ENCODE results near the gene COL17A1.

COL17A1 gene

DNA sequence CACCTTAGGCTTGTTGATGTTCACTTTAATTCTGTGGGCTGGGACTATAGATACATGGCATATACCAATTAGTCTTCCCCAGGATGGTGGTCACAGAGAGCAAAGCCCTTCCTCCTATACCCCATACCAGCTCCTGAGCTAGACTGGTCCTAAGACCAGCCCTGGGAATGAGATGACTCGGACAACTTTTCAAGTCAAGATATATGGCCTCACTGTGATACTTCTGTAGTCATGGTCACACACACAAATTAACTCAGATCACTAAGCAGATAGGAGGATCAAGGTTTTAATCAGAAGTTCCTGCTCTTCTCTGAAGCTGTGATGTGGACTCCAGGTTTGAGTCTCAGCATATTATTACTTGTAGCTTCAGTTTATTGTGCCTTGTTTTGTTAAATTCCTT, 65.7 kb downstream of the COL17A1 start:
- TF ChIP-seq, protein P1, sequence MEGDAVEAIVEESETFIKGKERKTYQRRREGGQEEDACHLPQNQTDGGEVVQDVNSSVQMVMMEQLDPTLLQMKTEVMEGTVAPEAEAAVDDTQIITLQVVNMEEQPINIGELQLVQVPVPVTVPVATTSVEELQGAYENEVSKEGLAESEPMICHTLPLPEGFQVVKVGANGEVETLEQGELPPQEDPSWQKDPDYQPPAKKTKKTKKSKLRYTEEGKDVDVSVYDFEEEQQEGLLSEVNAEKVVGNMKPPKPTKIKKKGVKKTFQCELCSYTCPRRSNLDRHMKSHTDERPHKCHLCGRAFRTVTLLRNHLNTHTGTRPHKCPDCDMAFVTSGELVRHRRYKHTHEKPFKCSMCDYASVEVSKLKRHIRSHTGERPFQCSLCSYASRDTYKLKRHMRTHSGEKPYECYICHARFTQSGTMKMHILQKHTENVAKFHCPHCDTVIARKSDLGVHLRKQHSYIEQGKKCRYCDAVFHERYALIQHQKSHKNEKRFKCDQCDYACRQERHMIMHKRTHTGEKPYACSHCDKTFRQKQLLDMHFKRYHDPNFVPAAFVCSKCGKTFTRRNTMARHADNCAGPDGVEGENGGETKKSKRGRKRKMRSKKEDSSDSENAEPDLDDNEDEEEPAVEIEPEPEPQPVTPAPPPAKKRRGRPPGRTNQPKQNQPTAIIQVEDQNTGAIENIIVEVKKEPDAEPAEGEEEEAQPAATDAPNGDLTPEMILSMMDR (conservative IDR thresholded peaks at IDR 0.05; ENCODE audit: low read depth): no peak
- no peak for DNase-seq (ENCODE audit: low spot score)
- H3K27ac ChIP-seq: no peak overlapping the region
- ChIA-PET POLR2A (ENCODE audit: low non-redundant PET) (no interaction called here), CTCF (interaction anchor here (0.5 to 0.6 kb wide), 3 partner anchors 23 to 49 kb away, joined by 3 to 8 read pairs (median 5); no protein-coding TSS in a partner anchor)

DNA sequence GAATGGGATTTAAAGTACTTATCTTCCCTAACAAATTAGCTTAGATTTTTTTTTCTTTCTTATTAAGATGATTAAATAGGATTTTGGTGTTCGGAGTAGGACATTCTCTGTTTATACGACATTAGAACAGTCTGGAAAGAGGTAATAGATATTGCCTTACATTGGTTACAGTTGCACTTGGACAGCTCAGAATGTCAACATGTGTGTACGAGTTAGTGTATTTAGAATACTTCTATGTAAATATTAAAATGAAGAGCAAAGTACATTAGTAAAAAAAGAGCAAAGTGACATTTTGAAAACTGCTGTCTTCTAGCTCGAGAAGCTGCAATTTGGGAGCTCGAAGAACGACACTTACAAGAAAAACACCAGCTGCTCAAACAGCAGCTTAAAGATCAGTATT, 67.2 kb downstream of the COL17A1 start:
- TF ChIP-seq, protein P1 (conservative IDR thresholded peaks at IDR 0.05; ENCODE audit: low read depth): no peak
- ChIA-PET CTCF (interaction anchor here (0.6 to 1.2 kb wide), 3 partner anchors 22 to 107 kb away, joined by 3 to 5 read pairs (median 3); no protein-coding TSS in a partner anchor), POLR2A (ENCODE audit: low non-redundant PET) (no interaction called here)
- H3K27ac ChIP-seq: no peak overlapping the region
- no peak for DNase-seq (ENCODE audit: low spot score)

DNA sequence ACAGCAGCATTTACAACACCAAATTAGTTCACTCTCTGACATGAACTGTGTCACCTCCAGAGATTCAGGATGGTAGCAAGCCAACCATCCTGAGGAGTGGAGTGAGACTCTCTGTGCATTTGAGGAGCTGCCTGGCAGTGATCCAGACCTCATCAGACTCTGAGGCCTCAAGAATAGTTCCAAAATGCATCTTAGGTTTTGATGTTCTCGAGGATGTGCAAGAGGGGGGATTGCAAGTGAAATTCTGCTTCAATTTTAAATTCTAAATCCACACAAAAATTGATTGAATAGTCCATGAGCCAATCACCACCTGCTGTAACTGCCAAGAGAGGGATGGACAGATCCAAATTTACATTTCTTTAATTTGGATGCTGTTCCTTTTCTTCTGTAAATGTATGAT, 69.0 kb downstream of the COL17A1 start:
- CTCF ChIA-PET: interaction anchor here (0.6 to 0.7 kb wide), 3 partner anchors 129 to 314 kb away, joined by 3 to 4 read pairs (median 3); no protein-coding TSS in a partner anchor
- POLR2A ChIA-PET (ENCODE audit: low non-redundant PET): no interaction called here
- H3K27ac ChIP-seq: no peak overlapping the region
- no peak for DNase-seq (ENCODE audit: low spot score)
- TF ChIP-seq, protein P1 (conservative IDR thresholded peaks at IDR 0.05; ENCODE audit: low read depth): no peak

DNA sequence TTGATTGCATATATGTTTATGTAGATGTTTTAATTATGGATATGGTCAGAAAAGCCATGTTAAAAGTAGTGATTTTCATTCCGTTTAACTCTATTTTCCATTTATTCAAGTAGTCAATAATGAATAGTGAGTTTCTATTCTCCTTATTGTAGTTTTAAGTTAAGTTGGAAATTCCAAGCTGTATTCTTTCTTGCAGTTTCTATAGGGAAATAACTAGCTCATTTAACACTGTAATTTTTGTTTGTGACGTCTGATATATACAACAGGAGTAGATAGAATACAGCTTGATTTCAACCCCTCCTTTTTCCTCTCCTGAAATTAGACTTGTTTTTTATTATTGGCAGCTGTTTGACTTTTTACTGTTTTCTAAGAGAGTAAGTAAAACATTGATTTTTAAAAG, 71.5 kb downstream of the COL17A1 start:
- DNase-seq (ENCODE audit: low spot score): no peak
- H3K27ac ChIP-seq: no peak overlapping the region
- TF ChIP-seq, protein P1 (conservative IDR thresholded peaks at IDR 0.05; ENCODE audit: low read depth): no peak
- CTCF ChIA-PET: interaction anchor here (0.6 to 1.0 kb wide), 3 partner anchors 83 to 126 kb away, joined by 3 to 4 read pairs (median 3); no protein-coding TSS in a partner anchor
- POLR2A ChIA-PET (ENCODE audit: low non-redundant PET): no interaction called here

DNA sequence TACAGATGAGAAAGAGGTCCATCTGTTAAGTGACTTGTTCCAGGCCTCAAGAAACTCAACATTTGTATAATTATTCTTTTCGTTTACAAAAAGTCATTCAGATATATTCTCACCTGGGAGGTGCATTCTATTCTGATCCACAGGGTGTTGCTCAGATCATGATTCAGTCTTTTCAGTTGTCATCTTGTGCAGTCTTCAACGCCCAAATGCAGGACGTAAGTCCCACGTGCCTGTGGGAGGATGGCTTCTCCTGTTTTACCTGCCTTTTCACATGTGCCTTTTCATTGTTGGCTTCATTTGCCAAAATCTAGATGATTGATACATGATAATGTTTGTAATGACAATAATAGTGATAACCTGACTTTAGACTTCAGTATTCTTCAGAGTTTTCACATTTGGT, 72.2 kb downstream of the COL17A1 start:
- POLR2A ChIA-PET (ENCODE audit: low non-redundant PET): no interaction called here
- TF ChIP-seq, protein P1 (conservative IDR thresholded peaks at IDR 0.05; ENCODE audit: low read depth): no peak
- no peak overlapping the region for H3K27ac ChIP-seq
- DNase-seq (ENCODE audit: low spot score): no peak
- CTCF ChIA-PET: interaction anchor here (0.7 kb wide), 1 partner anchor 114 kb away, joined by 3 read pairs; no protein-coding TSS in a partner anchor

DNA sequence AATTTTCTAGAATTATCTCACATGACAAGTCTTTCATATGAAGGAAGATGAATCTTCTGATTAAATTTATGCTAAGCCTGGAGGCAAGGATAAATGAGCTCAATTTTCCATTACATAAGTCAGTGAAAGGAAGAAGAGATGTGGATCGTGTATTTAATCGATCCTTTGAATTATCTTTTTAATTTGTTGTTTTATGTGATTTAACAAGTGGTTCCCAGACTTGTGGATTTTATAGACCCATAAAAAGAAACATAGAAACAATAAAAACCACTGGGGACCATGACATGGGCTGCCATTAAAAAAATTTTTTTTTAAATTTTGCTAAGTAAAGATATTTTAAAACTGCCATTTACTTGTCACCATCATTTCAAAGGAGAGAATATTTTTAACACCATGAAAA, 73.8 kb downstream of the COL17A1 start:
- DNase-seq (ENCODE audit: low spot score): no peak
- POLR2A ChIA-PET (ENCODE audit: low non-redundant PET): interaction anchor here (0.6 kb wide), 1 partner anchor 98 kb away, joined by 3 read pairs; no protein-coding TSS in a partner anchor
- TF ChIP-seq, protein P1 (conservative IDR thresholded peaks at IDR 0.05; ENCODE audit: low read depth): no peak
- CTCF ChIA-PET: no interaction called here
- no peak overlapping the region for H3K27ac ChIP-seq

Data from RWPE1 (cell line).